ENCODE data around the gene SLC6A5.

DNA sequence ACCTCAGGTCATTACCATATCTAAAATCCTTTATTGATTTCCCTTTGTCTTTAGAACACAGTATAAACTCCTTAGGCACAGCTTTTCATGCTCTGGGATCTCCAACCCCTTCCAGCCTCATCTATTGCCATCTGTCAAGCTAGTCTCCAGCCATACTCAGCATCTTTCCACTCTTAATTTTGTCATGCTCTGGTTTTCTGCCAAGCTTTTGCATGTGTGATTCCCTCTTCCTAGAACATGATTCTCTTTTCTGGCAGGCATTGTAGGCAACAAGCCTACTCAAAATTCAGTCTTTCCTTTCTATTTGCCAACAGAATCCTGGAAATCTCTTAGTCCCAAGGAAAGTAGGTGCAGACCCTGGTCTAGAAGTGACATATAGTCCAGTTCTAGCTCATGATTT, 35.5 kb upstream of the SLC6A5 start:
- TF ChIP-seq, protein P1, sequence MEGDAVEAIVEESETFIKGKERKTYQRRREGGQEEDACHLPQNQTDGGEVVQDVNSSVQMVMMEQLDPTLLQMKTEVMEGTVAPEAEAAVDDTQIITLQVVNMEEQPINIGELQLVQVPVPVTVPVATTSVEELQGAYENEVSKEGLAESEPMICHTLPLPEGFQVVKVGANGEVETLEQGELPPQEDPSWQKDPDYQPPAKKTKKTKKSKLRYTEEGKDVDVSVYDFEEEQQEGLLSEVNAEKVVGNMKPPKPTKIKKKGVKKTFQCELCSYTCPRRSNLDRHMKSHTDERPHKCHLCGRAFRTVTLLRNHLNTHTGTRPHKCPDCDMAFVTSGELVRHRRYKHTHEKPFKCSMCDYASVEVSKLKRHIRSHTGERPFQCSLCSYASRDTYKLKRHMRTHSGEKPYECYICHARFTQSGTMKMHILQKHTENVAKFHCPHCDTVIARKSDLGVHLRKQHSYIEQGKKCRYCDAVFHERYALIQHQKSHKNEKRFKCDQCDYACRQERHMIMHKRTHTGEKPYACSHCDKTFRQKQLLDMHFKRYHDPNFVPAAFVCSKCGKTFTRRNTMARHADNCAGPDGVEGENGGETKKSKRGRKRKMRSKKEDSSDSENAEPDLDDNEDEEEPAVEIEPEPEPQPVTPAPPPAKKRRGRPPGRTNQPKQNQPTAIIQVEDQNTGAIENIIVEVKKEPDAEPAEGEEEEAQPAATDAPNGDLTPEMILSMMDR (IDR thresholded peaks at IDR 0.05; ENCODE audit: low read length) = no peak
- no peak for TF ChIP-seq EZH2 (optimal IDR thresholded peaks at IDR 0.05; ENCODE audit: low read depth, low read length)
